ENCODE measurements around the gene TCP11L2. TPM values are rescaled to one million over a fixed set of nuclear protein-coding genes. Genes with fewer than 3 reads are reported as not detected.
"Not testable (repeated sequence)": the region's sequence is repeated elsewhere in the genome, so short reads cannot be mapped to it uniquely, and the experiment has no call there.

The TCP11L2 gene
- total RNA-seq, 2 experiments from 2014 or later: 7.3 to 7.7 TPM

- Mint-ChIP-seq H3K9me3 (no peaks in the 10 kb centered on the region), H3K36me3 (peaks cover 5% of the 10 kb centered on the region), H3K27ac (no peak overlapping the region), H3K27me3 (no peaks in the 10 kb centered on the region), H3K4me1 (no peaks in the 10 kb centered on the region), H3K4me3 (no peak overlapping the region)
- no peak for DNase-seq
These were observed 61.7 kb downstream of the TCP11L2 start for GRCh38 chr12:106364261-106364660.

- no peak for DNase-seq
- H3K4me1 Mint-ChIP-seq: no peaks in the 10 kb centered on the region
- peaks cover 4% of the 10 kb centered on the region for H3K9me3 Mint-ChIP-seq
- H3K27ac Mint-ChIP-seq: no peak overlapping the region
- no peaks in the 10 kb centered on the region for H3K27me3 Mint-ChIP-seq
- H3K4me3 Mint-ChIP-seq: no peak overlapping the region
- peaks cover 45% of the 10 kb centered on the region for H3K36me3 Mint-ChIP-seq
These were observed 67.3 kb downstream of the TCP11L2 start for GRCh38 chr12:106369624-106370346.

- no peak overlapping the region for H3K4me3 Mint-ChIP-seq
- peaks cover 17% of the 10 kb centered on the region for H3K4me1 Mint-ChIP-seq
- no peak for DNase-seq
- no peaks in the 10 kb centered on the region for H3K27me3 Mint-ChIP-seq
- peaks cover 50% of the 10 kb centered on the region for H3K36me3 Mint-ChIP-seq
- H3K27ac Mint-ChIP-seq: peak overlapping the region; percentile 31
- H3K9me3 Mint-ChIP-seq: no peaks in the 10 kb centered on the region
These were observed 76.3 kb downstream of the TCP11L2 start for GRCh38 chr12:106378788-106379187.

GRCh38 chr12:106380954-106381353 is 78.4 kb downstream of the TCP11L2 start:
- peaks cover 17% of the 10 kb centered on the region for H3K4me1 Mint-ChIP-seq
- H3K27me3 Mint-ChIP-seq: no peaks in the 10 kb centered on the region
- no peak overlapping the region for H3K27ac Mint-ChIP-seq
- no peak overlapping the region for H3K4me3 Mint-ChIP-seq
- H3K9me3 Mint-ChIP-seq: no peaks in the 10 kb centered on the region
- peaks cover 39% of the 10 kb centered on the region for H3K36me3 Mint-ChIP-seq
- no peak for DNase-seq

GRCh38 chr12:106381866-106382265 is 79.3 kb downstream of the TCP11L2 start:
- not testable (repeated sequence) for H3K27ac Mint-ChIP-seq, DNase-seq, H3K4me3 Mint-ChIP-seq, H3K27me3 Mint-ChIP-seq, H3K9me3 Mint-ChIP-seq
- Mint-ChIP-seq H3K4me1 (peaks cover 17% of the 10 kb centered on the region), H3K36me3 (peaks cover 40% of the 10 kb centered on the region)

GRCh38 chr12:106386813-106387535 is 84.4 kb downstream of the TCP11L2 start:
- no peak for DNase-seq
- peaks cover 3% of the 10 kb centered on the region for H3K4me1 Mint-ChIP-seq
- H3K4me3 Mint-ChIP-seq: no peak overlapping the region
- no peaks in the 10 kb centered on the region for H3K27me3 Mint-ChIP-seq
- no peaks in the 10 kb centered on the region for H3K9me3 Mint-ChIP-seq
- H3K27ac Mint-ChIP-seq: no peak overlapping the region
- peaks cover 22% of the 10 kb centered on the region for H3K36me3 Mint-ChIP-seq

GRCh38 chr12:106387848-106388377 is 85.4 kb downstream of the TCP11L2 start:
- Mint-ChIP-seq H3K4me3 (no peak overlapping the region), H3K4me1 (peaks cover 3% of the 10 kb centered on the region), H3K27me3 (no peaks in the 10 kb centered on the region), H3K36me3 (peaks cover 16% of the 10 kb centered on the region), H3K9me3 (no peaks in the 10 kb centered on the region), H3K27ac (no peak overlapping the region)
- DNase-seq: no peak

GRCh38 chr12:106389151-106389550 is 86.6 kb downstream of the TCP11L2 start:
- no peak for DNase-seq
- H3K36me3 Mint-ChIP-seq: peaks cover 20% of the 10 kb centered on the region
- no peaks in the 10 kb centered on the region for H3K4me1 Mint-ChIP-seq

GRCh38 chr12:106392759-106393158 is 90.2 kb downstream of the TCP11L2 start:
- no peak overlapping the region for H3K27ac Mint-ChIP-seq
- H3K4me3 Mint-ChIP-seq: no peak overlapping the region
- H3K27me3 Mint-ChIP-seq: no peaks in the 10 kb centered on the region
- no peak for DNase-seq
- peaks cover 39% of the 10 kb centered on the region for H3K36me3 Mint-ChIP-seq
- peaks cover under 1% of the 10 kb centered on the region for H3K4me1 Mint-ChIP-seq
- no peaks in the 10 kb centered on the region for H3K9me3 Mint-ChIP-seq

More at GRCh38 chr12:106389151-106389550, 86.6 kb downstream of the TCP11L2 start:
- H3K27ac Mint-ChIP-seq: no peak overlapping the region
- H3K9me3 Mint-ChIP-seq: no peaks in the 10 kb centered on the region
- no peak overlapping the region for H3K4me3 Mint-ChIP-seq
- H3K27me3 Mint-ChIP-seq: no peaks in the 10 kb centered on the region

Other genes with a start within 250 kb of the TCP11L2 start
- gene NUAK1, start 163.8 kb upstream of the TCP11L2 start, total RNA-seq: not detected
- 10 to 100 TPM; 23.4 to 23.7 TPM for gene CKAP4, start 54.7 kb upstream of the TCP11L2 start, total RNA-seq
- 10 to 100 TPM; 13.7 to 14.2 TPM for gene POLR3B, start 55.0 kb downstream of the TCP11L2 start, total RNA-seq